IMR-90 (cell line): ENCODE measurements around the gene FAHD2A. TPM values are rescaled to one million over a fixed set of nuclear protein-coding genes. Genes with fewer than 3 reads are reported as not detected.

Experiments used
- ATAC-seq: fragments of 200-7000 bp; cut with Tn5 transposase; 2 replicates; pipeline ENCODE4 v1.9.1; 2020; ENCODE audit warnings: low read depth, mild to moderate bottlenecking, moderate library complexity
- BruUV-seq: library from RNA; stranded (reverse); fragments of 400-500 nt; replicated peaks from 2 replicates; lab custom pipeline; 2021; lab: Mats Ljungman, UMichigan
- CTCF ChIA-PET: fragments of 300-600 bp; formaldehyde crosslinking; extraction: SDS; loops from one replicate; lab custom pipeline; 2021; ENCODE audit warnings: antibody characterized with exemption; lab: Yijun Ruan, JAX
- POLR2A ChIA-PET: fragments of 300-600 bp; sonication (Branson Sonifier 250); formaldehyde crosslinking; loops from one replicate; lab custom pipeline; 2022; ENCODE audit warnings: antibody characterized with exemption; ENCODE audit not compliant: unreplicated experiment; lab: Charles Lee
- DNase-seq: peaks from one replicate; pipeline ENCODE4 v3.0.0; 2013
- H2AFZ ChIP-seq: replicated peaks from 2 replicates; pipeline ENCODE3; 2013; ENCODE audit warnings: low read length, mild to moderate bottlenecking; ENCODE audit not compliant: poor library complexity
- H2AK5ac ChIP-seq: 2 replicates; pipeline ENCODE4 v1.6.1; 2013; ENCODE audit warnings: low read depth, low read length, inconsistent platforms
- H2AK9ac ChIP-seq: replicated peaks from 2 replicates; pipeline ENCODE3; 2013; ENCODE audit warnings: mild to moderate bottlenecking, low read depth, low read length, moderate library complexity; ENCODE audit not compliant: poor library complexity
- H2BK120ac ChIP-seq: 2 replicates; pipeline ENCODE4 v1.6.1; 2013; ENCODE audit warnings: low read depth, low read length, inconsistent platforms
- H2BK15ac ChIP-seq: 3 replicates; pipeline ENCODE4 v1.6.1; 2013; ENCODE audit warnings: low read depth, low read length, inconsistent platforms
- H2BK20ac ChIP-seq: 2 replicates; pipeline ENCODE4 v1.6.1; 2013; ENCODE audit warnings: low read depth, mild to moderate bottlenecking, inconsistent platforms, low read length, moderate library complexity
- H2BK5ac ChIP-seq: 2 replicates; pipeline ENCODE4 v1.6.1; 2013; ENCODE audit warnings: mild to moderate bottlenecking, low read depth, low read length, inconsistent platforms; ENCODE audit not compliant: poor library complexity, severe bottlenecking
- H3K14ac ChIP-seq: replicated peaks from 2 replicates; pipeline ENCODE4 v1.6.1; 2013; ENCODE audit warnings: low read depth, low read length, inconsistent platforms
- H3K18ac ChIP-seq: 2 replicates; pipeline ENCODE4 v1.6.1; 2013; ENCODE audit warnings: low read depth, low read length, control low read depth
- H3K23ac ChIP-seq: 2 replicates; pipeline ENCODE4 v1.6.1; 2013; ENCODE audit warnings: low read depth, low read length, inconsistent platforms
- H3K27ac ChIP-seq: 2 replicates; pipeline ENCODE4 v1.5.1; 2013; ENCODE audit warnings: mild to moderate bottlenecking, control low read depth, low read length; ENCODE audit not compliant: insufficient read depth
- H3K27me3 ChIP-seq: 2 replicates; pipeline ENCODE4 v1.6.1; 2013; ENCODE audit warnings: low read length; ENCODE audit not compliant: control insufficient read depth, insufficient read depth
- H3K36me3 ChIP-seq: 2 replicates; pipeline ENCODE4 v1.6.1; 2013; ENCODE audit warnings: low read length, mixed read lengths; ENCODE audit not compliant: control insufficient read depth, insufficient read depth
- H3K4ac ChIP-seq: 2 replicates; pipeline ENCODE4 v1.6.1; 2013; ENCODE audit warnings: low read depth, low read length, inconsistent platforms
- H3K4me1 ChIP-seq: 2 replicates; pipeline ENCODE4 v1.6.1; 2013; ENCODE audit warnings: low read length, mixed read lengths; ENCODE audit not compliant: control insufficient read depth, insufficient read depth
- H3K4me2 ChIP-seq: 2 replicates; pipeline ENCODE4 v1.6.1; 2013; ENCODE audit warnings: low read depth, mild to moderate bottlenecking, control low read depth, low read length, moderate library complexity
- H3K4me3 ChIP-seq: 2 replicates; pipeline ENCODE4 v1.5.1; 2013; ENCODE audit warnings: low read depth, mild to moderate bottlenecking, control low read depth, low read length, moderate library complexity; ENCODE audit not compliant: insufficient read depth
- H3K56ac ChIP-seq: 2 replicates; pipeline ENCODE4 v1.6.1; 2013; ENCODE audit warnings: low read length, inconsistent platforms; ENCODE audit not compliant: insufficient read depth; ENCODE audit errors: extremely low read depth
- H3K79me1 ChIP-seq, 2 experiments: 2 replicates each; pipeline ENCODE4 v1.6.1; 2013; ENCODE audit warnings: low read length in 2 of 2, inconsistent platforms in 1 of 2, low read depth in 1 of 2
- H3K9ac ChIP-seq: 2 replicates; pipeline ENCODE4 v1.6.1; 2013; ENCODE audit warnings: low read depth, low read length, control low read depth
- H3K9me1 ChIP-seq: 2 replicates; pipeline ENCODE4 v1.6.1; 2013; ENCODE audit warnings: low read length, inconsistent platforms; ENCODE audit not compliant: insufficient read depth
- H3K9me3 ChIP-seq: 2 replicates; pipeline ENCODE4 v1.6.1; 2013; ENCODE audit warnings: low read length; ENCODE audit not compliant: control insufficient read depth, insufficient read depth
- H4K20me1 ChIP-seq: 2 replicates; pipeline ENCODE4 v1.6.1; 2013; ENCODE audit warnings: low read length, inconsistent platforms; ENCODE audit not compliant: insufficient read depth
- H4K5ac ChIP-seq: 2 replicates; pipeline ENCODE4 v1.6.1; 2013; ENCODE audit warnings: mild to moderate bottlenecking, low read depth, low read length, control low read depth
- H4K8ac ChIP-seq, 2 experiments: 2 replicates each; pipeline ENCODE4 v1.6.1; 2013; ENCODE audit warnings: low read depth in 2 of 2, low read length in 2 of 2, control low read depth in 1 of 2, inconsistent platforms in 1 of 2
- H4K91ac ChIP-seq: 2 replicates; pipeline ENCODE4 v1.6.1; 2013; ENCODE audit warnings: low read depth, low read length, inconsistent platforms; ENCODE audit not compliant: insufficient read depth
- BHLHE40 ChIP-seq: fragments of 150-350 bp; IDR thresholded peaks from 2 replicates; pipeline ENCODE4 v1.6.1; 2016; ENCODE audit warnings: mild to moderate bottlenecking, low read depth, low read length
- CEBPB ChIP-seq: IDR thresholded peaks from 2 replicates; pipeline ENCODE4 v1.6.1; 2012; ENCODE audit warnings: low read depth, low read length, improper control_type of control experiment
- CHD1 ChIP-seq: IDR thresholded peaks from 2 replicates; pipeline ENCODE4 v1.6.1; 2012; ENCODE audit warnings: low read depth, low read length, improper control_type of control experiment
- FOS ChIP-seq: fragments of 150-350 bp; IDR thresholded peaks from 2 replicates; pipeline ENCODE4 v1.6.1; 2016; ENCODE audit warnings: low read depth, low read length
- MAFK ChIP-seq: IDR thresholded peaks from 2 replicates; pipeline ENCODE4 v1.6.1; 2012; ENCODE audit warnings: low read depth, low read length, improper control_type of control experiment
- MAZ ChIP-seq: IDR thresholded peaks from 2 replicates; pipeline ENCODE4 v1.6.1; 2012; ENCODE audit warnings: low read depth, mild to moderate bottlenecking, low read length, improper control_type of control experiment, moderate library complexity, borderline replicate concordance
- MXI1 ChIP-seq: IDR thresholded peaks from 2 replicates; pipeline ENCODE4 v1.6.1; 2012; ENCODE audit warnings: low read depth, mild to moderate bottlenecking, low read length, moderate library complexity, borderline replicate concordance
- NFE2L2 ChIP-seq: fragments of 150-350 bp; IDR thresholded peaks from 2 replicates; pipeline ENCODE4 v1.6.1; 2016; ENCODE audit warnings: low read depth, mild to moderate bottlenecking, low read length
- POLR2A ChIP-seq: IDR thresholded peaks from 2 replicates; pipeline ENCODE4 v1.6.1; 2012; ENCODE audit warnings: mild to moderate bottlenecking, low read depth, low read length
- RAD21 ChIP-seq: IDR thresholded peaks from 2 replicates; pipeline ENCODE4 v1.6.1; 2012; ENCODE audit warnings: low read length, improper control_type of control experiment
- RCOR1 ChIP-seq: IDR thresholded peaks from 2 replicates; pipeline ENCODE4 v1.6.1; 2012; ENCODE audit warnings: mild to moderate bottlenecking, low read length, improper control_type of control experiment; ENCODE audit not compliant: insufficient replicate concordance
- RFX5 ChIP-seq: IDR thresholded peaks from 2 replicates; pipeline ENCODE4 v1.8.0; 2012; ENCODE audit warnings: low read depth, mild to moderate bottlenecking, low read length, moderate library complexity
- SMC3 ChIP-seq: fragments of 150-350 bp; IDR thresholded peaks from 2 replicates; pipeline ENCODE4 v1.6.1; 2016; ENCODE audit warnings: low read depth, mild to moderate bottlenecking, antibody characterized with exemption, low read length, moderate library complexity
- WGBS, 2 experiments: methylation state at CpG; one replicate each; pipeline versions ENCODE4 v1.1.5 to v1.1.7; 2013; ENCODE audit warnings: missing lambda C conversion rate in 2 of 2; ENCODE audit not compliant: insufficient read length in 1 of 2; ENCODE audit errors: extremely low coverage in 2 of 2; 5-methylcytosine and 5-hydroxymethylcytosine counted together
- dilution Hi-C: fragments of 300-500 bp; cut with HindIII; formaldehyde crosslinking; loops from one replicate; pipeline ENCODE4 v1.14.3; 2018; ENCODE audit warnings: low sequenced_read_pairs; ENCODE audit not compliant: unreplicated experiment
- in situ Hi-C: fragments of 300-500 bp; cut with MboI; formaldehyde crosslinking; loops from 3 replicates; pipeline ENCODE4 v1.14.3; 2019; ENCODE audit warnings: low sequenced_read_pairs, inconsistent platforms, mixed read lengths
- intact Hi-C: fragments of 100-400 bp; cut with micrococcal nuclease; formaldehyde crosslinking; loops from 2 replicates; pipeline ENCODE4 v1.10.0; 2022
- polyA plus RNA-seq, 3 experiments: library from polyadenylated mRNA; depleted of rRNA; stranded (reverse); fragments of >200 nt; gene quantifications; 2 replicates each; pipeline ENCODE4 v1.2.3, GENCODE V29; 2012; ENCODE audit warnings: low replicate concordance in 1 of 3
- total RNA-seq: library from RNA; depleted of rRNA; stranded (reverse); fragments of >200 nt; gene quantifications from 2 replicates; pipeline ENCODE4 v1.2.3, GENCODE V29; 2012
- TF ChIP-seq, protein P1 (sequence below): fragments of 150-350 bp; IDR thresholded peaks from 2 replicates; pipeline ENCODE4 v1.6.1; 2016; ENCODE audit warnings: low read depth, mild to moderate bottlenecking, low read length, moderate library complexity, borderline replicate concordance
- TF ChIP-seq, protein P2 (sequence below): conservative IDR thresholded peaks from 2 replicates; pipeline ENCODE4 v1.5.1; 2012; ENCODE audit warnings: mild to moderate bottlenecking, low read depth, low read length, improper control_type of control experiment
- TF ChIP-seq, protein P3 (sequence below): fragments of 150-350 bp; IDR thresholded peaks from 2 replicates; pipeline ENCODE4 v1.6.1; 2017; ENCODE audit warnings: mild to moderate bottlenecking, antibody characterized with exemption, low read length, low read depth

FAHD2A gene
- total and polyA plus RNA-seq, 2 of the 4 experiments (the other 2 are of a cell fraction), result 35.1 to 36.2 TPM

DNA sequence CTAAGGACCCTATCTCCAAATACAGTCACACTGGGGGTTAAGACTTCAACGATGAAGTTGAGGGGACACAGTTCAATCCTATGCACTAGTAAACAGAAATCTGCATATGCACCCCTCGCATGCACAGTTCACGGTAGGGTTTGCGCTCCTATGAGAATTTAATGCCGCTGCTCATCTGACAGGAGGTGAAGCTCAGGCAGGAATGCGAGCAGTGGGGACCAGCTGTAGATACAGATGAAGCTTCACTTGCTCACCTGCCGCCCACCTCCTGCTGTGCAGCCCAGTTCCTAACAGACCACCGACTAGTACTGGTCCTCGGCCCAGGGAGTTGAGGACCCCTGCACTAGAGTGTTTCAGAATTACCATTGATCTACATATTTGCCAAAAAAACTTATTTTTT lies 40.0 kb upstream of the FAHD2A start:
- BruUV-seq, result no TSS peak
- Histone ChIP-seq H3K79me1 (no peaks in the 10 kb centered on the region), H3K14ac (no peak overlapping the region), H3K4me1 (peaks cover 5% of the 10 kb centered on the region; the same call in 1 of the 2 replicates), H2BK5ac (no peak overlapping the region), H3K4ac (no peak overlapping the region), H3K4me3 (no peak overlapping the region), H2BK20ac (no peak overlapping the region), H3K36me3 (no peaks in the 10 kb centered on the region), H3K18ac (no peak overlapping the region), H3K9me1 (no peaks in the 10 kb centered on the region), H3K9ac (no peak overlapping the region), H2BK15ac (no peak overlapping the region), H3K56ac (no peak overlapping the region), H3K27ac (no peak overlapping the region), H3K27me3 (peaks cover 2% of the 10 kb centered on the region; the same call in 1 of the 2 replicates), H2AFZ (no peak overlapping the region), H4K5ac (no peak overlapping the region), H2AK9ac (no peak overlapping the region), H4K20me1 (no peaks in the 10 kb centered on the region), H3K9me3 (no peaks in the 10 kb centered on the region; the same call in 1 of the 2 replicates), H3K23ac (no peak overlapping the region), H2AK5ac (no peak overlapping the region), H4K91ac (no peak overlapping the region), H2BK120ac (no peak overlapping the region), H3K4me2 (no peak overlapping the region), H4K8ac (no peak overlapping the region)
- TF ChIP-seq CEBPB (no peak), CHD1 (no peak), SMC3 (no peak), NFE2L2 (no peak), FOS (no peak), MAFK (no peak), RCOR1 (no peak), MXI1 (no peak), POLR2A (no peak), BHLHE40 (no peak), RAD21 (no peak), MAZ (no peak), RFX5 (no peak)
- TF ChIP-seq, protein P1, sequence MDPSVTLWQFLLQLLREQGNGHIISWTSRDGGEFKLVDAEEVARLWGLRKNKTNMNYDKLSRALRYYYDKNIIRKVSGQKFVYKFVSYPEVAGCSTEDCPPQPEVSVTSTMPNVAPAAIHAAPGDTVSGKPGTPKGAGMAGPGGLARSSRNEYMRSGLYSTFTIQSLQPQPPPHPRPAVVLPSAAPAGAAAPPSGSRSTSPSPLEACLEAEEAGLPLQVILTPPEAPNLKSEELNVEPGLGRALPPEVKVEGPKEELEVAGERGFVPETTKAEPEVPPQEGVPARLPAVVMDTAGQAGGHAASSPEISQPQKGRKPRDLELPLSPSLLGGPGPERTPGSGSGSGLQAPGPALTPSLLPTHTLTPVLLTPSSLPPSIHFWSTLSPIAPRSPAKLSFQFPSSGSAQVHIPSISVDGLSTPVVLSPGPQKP, result no peak
- TF ChIP-seq, protein P2, sequence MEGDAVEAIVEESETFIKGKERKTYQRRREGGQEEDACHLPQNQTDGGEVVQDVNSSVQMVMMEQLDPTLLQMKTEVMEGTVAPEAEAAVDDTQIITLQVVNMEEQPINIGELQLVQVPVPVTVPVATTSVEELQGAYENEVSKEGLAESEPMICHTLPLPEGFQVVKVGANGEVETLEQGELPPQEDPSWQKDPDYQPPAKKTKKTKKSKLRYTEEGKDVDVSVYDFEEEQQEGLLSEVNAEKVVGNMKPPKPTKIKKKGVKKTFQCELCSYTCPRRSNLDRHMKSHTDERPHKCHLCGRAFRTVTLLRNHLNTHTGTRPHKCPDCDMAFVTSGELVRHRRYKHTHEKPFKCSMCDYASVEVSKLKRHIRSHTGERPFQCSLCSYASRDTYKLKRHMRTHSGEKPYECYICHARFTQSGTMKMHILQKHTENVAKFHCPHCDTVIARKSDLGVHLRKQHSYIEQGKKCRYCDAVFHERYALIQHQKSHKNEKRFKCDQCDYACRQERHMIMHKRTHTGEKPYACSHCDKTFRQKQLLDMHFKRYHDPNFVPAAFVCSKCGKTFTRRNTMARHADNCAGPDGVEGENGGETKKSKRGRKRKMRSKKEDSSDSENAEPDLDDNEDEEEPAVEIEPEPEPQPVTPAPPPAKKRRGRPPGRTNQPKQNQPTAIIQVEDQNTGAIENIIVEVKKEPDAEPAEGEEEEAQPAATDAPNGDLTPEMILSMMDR, result no peak
- TF ChIP-seq, protein P3, sequence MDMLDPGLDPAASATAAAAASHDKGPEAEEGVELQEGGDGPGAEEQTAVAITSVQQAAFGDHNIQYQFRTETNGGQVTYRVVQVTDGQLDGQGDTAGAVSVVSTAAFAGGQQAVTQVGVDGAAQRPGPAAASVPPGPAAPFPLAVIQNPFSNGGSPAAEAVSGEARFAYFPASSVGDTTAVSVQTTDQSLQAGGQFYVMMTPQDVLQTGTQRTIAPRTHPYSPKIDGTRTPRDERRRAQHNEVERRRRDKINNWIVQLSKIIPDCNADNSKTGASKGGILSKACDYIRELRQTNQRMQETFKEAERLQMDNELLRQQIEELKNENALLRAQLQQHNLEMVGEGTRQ, result no peak
- CTCF ChIA-PET, result no interaction called here
- POLR2A ChIA-PET, result no interaction called here
- intact Hi-C loops, result no loop called here
- ATAC-seq (no peak), DNase-seq (no peak)
- in situ Hi-C loops, result no loop called here
- WGBS, 2 experiments, result 89% methylated on average over 3 of the region's 9 CpGs; no CpG with 5 or more reads in 1 of the 2 experiments
- dilution Hi-C loops, result no loop called here
